Measurements from ENCODE around the gene CDKAL1. TPM values are rescaled to one million over a fixed set of nuclear protein-coding genes. Genes with fewer than 3 reads are reported as not detected.
"Not testable (repeated sequence)": the region's sequence is repeated elsewhere in the genome, so short reads cannot be mapped to it uniquely, and the experiment has no call there.

The CDKAL1 gene
- total RNA-seq, 1 donor from 2014 or later = 11.2 TPM

- no peak for DNase-seq (ENCODE audit: extremely low read depth, low read depth, low spot score)
These were observed 552.9 kb downstream of the CDKAL1 start for GRCh38 chr6:21087188-21087587.

DNA sequence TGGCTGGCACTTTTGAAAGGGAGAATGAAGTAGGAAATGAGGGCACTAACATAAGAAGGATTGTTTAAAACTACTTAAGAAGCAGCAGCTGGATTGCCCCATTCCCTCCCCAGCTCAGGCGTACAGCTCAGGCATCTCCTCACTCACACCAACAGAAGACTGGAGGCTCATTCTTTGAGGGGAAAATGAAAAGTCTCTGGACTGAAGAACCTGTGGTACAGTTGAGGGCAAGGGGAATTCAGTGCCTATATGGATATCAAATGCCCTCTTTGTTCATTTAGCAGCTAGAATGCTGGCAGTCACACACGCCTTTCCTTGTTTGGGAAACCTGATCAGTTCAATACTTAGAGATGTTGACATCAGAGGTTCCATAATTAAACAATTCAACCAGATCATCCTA, 557.2 kb downstream of the CDKAL1 start:
- DNase-seq (ENCODE audit: extremely low read depth, low read depth, low spot score) = no peak

GRCh38 chr6:21092231-21092772, 558.0 kb downstream of the CDKAL1 start:
- DNase-seq (ENCODE audit: extremely low read depth, low read depth, low spot score) = not testable (repeated sequence)

DNA sequence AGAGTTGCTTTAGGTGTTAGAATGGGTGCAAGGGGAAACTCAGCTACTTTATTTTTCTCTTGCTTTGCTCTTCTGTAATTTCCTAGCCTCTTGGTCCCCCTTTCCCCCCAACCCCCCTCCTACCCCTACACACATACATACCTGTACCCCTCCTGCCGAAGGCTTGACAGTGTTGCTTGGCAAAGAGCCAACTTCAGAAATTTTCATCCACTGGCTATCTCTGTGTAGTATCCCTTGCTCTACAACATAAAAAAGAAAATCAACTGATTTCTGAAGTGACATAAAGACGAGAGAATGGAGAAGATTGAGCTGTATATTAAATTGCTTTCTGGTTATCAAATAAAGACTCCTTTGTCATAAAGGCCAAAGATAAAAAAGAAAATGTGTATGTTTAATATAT, 561.2 kb downstream of the CDKAL1 start:
- DNase-seq (ENCODE audit: extremely low read depth, low read depth, low spot score) = no peak

DNA sequence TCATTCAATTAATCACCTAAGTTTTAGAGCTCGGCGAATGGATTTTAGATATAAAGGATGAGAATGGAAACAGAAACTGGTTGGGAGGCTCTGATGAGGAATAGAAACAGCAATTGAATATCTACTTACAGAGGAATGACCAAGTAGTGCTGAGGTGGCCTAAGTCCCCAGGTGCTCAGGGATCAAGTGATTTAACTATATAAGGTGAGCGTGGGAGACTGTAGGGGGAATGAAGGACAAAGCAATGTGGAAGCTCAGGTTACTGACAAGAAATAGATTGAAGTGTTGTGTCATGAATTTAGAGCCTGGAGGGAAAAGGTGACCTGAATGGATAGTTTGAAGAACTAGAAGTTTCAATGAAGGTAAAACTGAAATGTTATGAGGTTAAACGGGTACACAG, 563.9 kb downstream of the CDKAL1 start:
- no peak for DNase-seq (ENCODE audit: extremely low read depth, low read depth, low spot score)

DNA sequence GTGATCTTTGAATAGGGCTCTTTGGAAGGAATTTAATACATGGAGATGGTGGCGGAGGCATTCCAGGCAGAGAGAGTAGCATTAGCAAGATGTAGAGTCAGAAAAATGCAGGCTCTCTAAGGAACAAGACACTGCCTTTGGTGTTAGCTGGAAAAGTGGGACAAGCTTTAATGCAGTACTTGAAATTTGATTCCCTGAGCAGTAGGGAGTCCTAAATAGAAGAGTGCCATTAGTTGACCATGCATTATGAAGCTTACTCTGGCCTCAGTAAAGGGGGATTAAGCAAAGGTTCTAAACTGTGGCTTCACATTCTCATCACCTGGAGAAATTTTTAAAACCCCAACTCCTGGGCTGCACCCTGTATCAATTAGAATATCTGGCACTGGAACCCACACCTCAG, 564.5 kb downstream of the CDKAL1 start:
- DNase-seq (ENCODE audit: extremely low read depth, low read depth, low spot score) = no peak

- no peak for DNase-seq (ENCODE audit: extremely low read depth, low read depth, low spot score)
These were observed 565.4 kb downstream of the CDKAL1 start for GRCh38 chr6:21099338-21100314.

- DNase-seq (ENCODE audit: extremely low read depth, low read depth, low spot score) = no peak
These were observed 566.7 kb downstream of the CDKAL1 start for GRCh38 chr6:21100991-21101390.

GRCh38 chr6:21101694-21102093, 567.4 kb downstream of the CDKAL1 start:
- DNase-seq (ENCODE audit: extremely low read depth, low read depth, low spot score) = no peak

GRCh38 chr6:21102201-21102600, 567.9 kb downstream of the CDKAL1 start:
- DNase-seq (ENCODE audit: extremely low read depth, low read depth, low spot score) = no peak

DNA sequence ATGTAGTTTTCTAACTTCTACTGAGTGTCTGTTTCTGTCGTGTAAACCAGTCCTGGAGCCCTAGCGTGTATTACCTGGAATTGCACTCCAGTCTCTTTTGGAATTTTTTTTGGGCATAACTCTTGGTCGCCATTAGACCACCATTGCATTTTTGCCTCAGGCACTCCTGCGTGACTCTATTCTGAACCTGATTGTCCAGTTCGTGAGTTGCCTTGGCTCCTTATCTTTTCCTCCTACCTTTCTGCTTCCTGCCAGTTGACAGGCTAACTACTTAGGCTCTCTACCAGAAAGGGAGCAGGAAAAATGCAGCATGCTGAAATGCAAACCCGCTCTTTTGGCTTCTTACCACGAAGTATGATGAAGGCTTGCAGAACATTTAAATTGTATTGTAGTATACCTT, 568.4 kb downstream of the CDKAL1 start:
- no peak for DNase-seq (ENCODE audit: extremely low read depth, low read depth, low spot score)

DNA sequence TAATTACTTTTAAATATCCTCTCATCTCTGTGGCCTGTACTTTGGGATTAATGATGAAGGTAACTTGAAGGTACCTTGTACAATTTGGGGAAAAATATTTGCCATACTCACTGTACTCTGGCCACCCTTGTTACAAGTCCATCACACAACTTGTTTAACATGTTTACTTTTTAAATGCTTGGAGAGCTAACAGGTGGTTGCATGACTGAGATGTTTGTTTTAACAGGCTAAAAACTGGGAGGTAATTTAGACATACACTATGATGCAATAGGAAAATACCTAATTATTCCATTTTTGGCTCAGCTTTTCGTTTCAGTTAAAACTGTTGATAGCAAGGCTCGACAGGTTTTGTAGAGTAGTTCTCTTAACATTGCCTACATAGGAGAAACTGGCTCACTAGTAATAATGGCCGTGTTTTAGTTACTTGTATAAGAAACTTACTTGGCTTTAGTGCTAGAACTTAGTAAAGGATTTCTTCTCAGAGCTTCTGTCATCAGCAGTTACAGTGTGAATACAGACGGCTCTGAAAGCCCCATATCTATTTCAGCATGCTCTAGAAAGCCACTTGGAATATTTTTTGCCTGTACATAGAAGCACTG, 569.5 kb downstream of the CDKAL1 start:
- no peak for DNase-seq (ENCODE audit: extremely low read depth, low read depth, low spot score)

DNA sequence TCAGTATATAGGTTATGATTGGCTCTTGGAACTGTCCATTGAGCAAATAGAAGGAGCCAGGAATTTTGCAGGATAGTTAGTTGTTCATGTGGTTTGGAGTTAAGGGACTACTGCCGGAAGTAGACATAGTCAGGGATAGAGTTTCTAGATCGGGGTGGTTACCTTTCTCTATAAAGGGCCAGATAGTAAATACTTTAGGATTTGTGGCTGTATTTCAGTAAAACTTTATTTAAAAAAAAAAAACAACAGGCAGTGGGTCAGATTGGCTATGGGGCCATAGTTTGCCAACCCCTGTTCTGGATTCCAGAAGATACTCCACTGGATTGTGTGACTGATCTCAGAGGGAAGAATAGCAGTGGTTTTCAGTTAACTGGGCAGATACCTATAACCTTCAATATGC, 570.0 kb downstream of the CDKAL1 start:
- no peak for DNase-seq (ENCODE audit: extremely low read depth, low read depth, low spot score)

DNA sequence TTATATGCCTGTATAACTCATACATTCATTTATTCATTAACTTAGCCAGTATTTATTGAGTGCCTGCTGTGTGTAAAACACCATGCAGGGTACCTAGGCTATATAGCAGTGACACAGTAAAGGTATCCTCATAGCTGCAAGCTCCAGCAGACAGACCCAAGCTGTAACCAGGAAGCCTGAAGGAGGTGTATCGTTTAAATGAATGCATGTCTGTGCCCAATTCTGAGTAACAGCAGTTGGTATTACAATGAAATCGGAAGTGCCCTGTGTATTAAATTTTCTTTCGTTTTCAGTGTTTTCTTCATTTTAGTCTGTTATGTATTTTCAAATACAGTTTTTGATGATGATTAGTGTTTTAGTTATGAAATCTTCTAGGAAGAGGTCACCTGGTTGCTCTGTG, 573.5 kb downstream of the CDKAL1 start:
- no peak for DNase-seq (ENCODE audit: extremely low read depth, low read depth, low spot score)

- peak; percentile 68 for DNase-seq (ENCODE audit: extremely low read depth, low read depth, low spot score)
These were observed 575.3 kb downstream of the CDKAL1 start for GRCh38 chr6:21109391-21110178.

DNA sequence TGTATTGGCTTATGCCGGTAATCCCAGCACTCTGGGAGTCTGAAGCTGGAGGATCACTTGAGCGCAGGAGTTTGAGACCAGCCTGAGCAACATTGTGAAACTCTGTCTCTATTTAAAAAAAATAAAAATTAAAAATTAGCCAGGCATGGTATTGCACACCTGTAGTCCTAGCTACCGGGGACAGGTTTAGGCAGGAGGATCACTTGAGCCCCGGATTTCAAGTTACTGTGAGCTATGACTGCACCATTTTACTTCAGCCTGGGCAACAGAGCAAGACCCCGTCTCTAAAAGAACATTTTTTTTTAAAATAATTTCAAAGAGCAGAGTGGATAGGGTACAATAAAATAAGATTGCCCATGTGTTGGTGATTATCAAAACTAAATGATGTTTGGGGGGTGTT, 576.4 kb downstream of the CDKAL1 start:
- DNase-seq (ENCODE audit: extremely low read depth, low read depth, low spot score) = no peak

DNA sequence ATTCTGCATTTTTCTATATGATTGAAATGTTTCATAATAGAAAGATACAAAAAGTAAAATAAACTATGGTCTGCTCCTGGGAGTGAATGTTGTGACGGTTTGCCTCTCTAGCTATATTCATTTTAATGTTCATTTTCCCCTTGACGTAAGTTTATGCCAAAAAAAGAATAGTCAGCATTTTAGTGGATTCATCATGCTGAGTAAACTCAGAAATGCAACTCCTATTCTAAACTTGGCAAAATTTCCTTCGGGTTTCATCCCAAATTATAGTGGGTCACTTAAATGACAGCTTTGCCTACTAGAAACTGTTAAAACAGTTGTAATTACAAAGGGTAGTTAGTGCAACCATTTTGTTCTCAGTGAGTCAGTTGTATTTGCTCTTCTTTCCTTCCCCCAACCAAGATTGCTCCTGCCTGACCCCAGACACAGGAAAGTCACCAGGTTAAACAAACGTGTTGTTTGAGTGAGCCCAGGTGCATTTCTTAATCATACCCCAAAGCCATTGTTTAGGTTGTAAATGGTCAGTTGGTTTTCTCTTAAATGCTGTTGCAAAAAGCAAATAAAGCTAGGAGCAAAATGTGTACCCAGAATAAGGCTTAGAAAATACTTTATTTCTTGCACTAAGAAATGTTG, 577.0 kb downstream of the CDKAL1 start:
- no peak for DNase-seq (ENCODE audit: extremely low read depth, low read depth, low spot score)

DNA sequence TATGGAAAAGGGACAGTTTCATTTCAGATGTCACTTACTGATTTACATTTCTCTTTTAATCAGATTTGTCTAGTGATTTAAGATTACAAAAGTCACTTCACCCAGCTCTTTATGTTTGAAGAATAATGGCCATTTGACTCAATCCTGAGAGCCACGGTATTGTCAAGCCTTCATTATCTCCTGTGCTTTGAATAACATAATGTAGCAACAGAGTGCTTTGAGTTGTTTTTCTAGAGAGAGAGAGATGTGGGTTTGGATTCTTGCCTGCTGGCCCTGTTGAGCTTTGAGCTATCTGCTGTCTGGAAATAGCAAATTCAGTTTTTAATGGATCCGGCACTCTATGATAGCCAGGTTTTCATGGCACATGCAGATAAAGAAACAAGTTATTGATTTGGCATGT, 580.9 kb downstream of the CDKAL1 start:
- no peak for DNase-seq (ENCODE audit: extremely low read depth, low read depth, low spot score)

- no peak for DNase-seq (ENCODE audit: extremely low read depth, low read depth, low spot score)
These were observed 582.5 kb downstream of the CDKAL1 start for GRCh38 chr6:21116736-21117135.

- no peak for DNase-seq (ENCODE audit: extremely low read depth, low read depth, low spot score)
These were observed 584.0 kb downstream of the CDKAL1 start for GRCh38 chr6:21118216-21118780.

Data from glomerular endothelial cell (primary cell).